T47D (cell line): Measurements from ENCODE around the gene RDH5.
A peak's percentile ranks its signal among the peaks of the same experiment; 100 is the strongest.

Experiments used
- DNase-seq, 2 experiments: peaks; one replicate each; pipeline versions ENCODE4 v3.0.0 to v3.0.0-alpha.2; 2011 to 2012; ENCODE audit warnings: low read depth in 1 of 2, low spot score in 1 of 2
- JUND ChIP-seq: IDR thresholded peaks from 2 replicates; pipeline ENCODE4 v1.6.1; 2012; ENCODE audit warnings: low read depth
- in situ Hi-C: cut with HindIII; loops from 2 replicates; pipeline ENCODE4 v1.10.0; 2016; ENCODE audit warnings: low sequenced_read_pairs, low pct_unique_long_range_greater_than_20kb

RDH5 gene

DNA sequence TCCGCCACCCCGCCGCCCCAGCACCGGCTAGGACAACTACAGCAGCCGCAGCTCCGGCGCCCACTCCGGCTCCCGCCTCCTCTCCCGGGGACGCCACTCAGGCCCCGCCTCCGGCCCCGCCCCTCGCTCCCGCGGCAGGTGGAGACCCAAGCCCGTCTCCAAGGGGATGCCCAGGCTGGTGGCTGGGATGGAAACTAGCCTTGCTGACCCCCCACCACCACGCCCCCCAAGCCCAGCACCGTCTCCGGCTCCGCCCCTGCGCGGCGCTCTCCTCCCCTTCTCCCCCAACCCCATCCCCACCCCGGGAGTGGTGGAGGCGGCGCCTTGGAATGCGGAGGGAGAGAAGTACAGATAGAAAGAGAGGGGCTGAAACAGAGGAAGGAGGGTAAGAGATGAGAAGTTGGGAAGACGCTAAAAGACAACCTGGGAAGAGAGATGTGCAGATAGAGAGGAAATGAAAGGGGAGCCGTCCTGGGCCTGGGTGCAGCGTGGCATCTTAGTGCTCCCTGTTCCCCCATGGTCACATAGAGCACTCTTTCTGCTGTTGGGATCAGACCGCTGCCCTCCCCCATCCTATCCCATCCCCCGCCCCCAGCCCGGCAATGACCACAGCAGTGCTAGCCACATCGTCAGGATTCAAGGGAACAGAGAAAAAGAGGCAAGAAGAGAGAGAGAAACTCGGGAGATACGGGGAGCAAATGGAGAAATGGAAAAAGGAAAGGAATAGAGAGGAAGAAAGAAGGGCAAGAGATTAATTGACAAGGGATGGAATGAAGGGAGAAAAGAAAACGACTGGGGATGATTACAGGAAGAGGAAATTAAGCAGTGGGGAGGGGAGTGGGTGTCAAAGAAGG is 12.1 kb upstream of the RDH5 start, which contains the start of gene ITGA7:
TSS of gene ITGA7 (minus strand) at position 64 of the 854 bp plus-strand sequence. CDS start 222 bp downstream, outside the sequence.
- no peak for TF ChIP-seq JUND
- peak; percentile 41 to 85 for DNase-seq
- in situ Hi-C loops = no loop called here

DNA sequence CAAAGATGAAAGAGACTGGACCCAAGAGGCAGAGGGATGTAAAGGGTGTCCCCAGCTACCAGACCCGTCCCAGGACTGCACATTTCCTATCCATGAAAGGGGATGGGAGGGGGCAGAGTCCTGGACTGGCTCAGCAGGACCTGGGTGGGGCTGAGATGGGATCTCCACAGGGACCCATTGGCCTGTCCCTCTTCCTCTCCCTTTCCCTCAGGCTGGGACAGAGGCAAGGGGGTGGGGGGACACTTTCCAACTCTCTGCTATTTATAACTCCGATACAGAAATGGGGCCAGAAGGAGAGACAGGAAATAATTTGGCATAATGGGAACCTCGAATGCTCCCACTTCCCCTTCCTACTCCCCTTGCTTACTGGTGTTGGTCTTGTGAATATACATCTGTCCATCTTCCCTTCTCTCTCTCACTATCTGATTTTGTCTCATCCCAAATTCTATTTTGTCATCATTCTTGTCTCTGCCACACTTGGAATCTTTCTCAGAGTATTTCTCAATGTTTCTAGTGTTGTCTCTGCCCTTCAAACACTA is 11.4 kb upstream of the RDH5 start:
- in situ Hi-C loops = no loop called here
- TF ChIP-seq JUND = no peak

DNA sequence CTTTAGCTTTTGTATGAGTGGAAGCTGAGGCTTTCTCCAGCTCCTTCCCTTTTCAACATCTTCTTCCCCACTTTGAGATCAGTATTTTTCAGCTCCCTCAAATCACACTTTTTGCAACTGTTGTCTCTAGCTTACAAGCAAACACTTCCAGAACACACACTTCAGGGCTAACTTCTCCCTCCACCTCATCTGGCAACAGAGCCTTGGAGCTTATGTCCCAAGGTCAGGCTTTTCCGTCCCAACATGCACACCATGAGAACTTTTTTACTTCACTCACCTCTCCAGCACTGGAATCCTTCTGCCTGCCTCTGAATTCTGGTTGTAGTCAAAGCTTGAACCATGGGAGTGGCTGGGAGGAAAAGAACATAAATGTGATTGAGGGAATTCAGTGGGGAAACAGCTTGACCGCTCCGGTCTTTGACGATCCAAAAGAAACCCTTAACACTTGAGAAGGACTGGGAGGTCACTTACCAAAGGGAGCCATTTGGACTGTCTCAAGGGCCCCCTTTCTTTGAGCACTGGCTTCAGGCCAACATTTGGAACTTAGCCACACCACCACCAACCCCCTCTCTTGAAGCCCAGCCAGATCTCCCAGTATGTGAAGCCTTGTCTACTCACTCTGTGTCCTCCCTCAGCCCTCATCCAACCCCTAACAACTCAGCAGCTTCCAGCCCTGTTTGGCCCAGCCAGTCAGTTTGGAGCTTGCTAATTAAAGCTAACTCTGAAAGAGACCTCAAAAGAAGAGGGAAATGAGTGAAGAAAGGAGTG is 8.2 kb upstream of the RDH5 start:
- TF ChIP-seq JUND = no peak
- in situ Hi-C loops = no loop called here
- no peak for DNase-seq

More for the DNA sequence above, 11.4 kb upstream of the RDH5 start:
- DNase-seq = no peak

DNA sequence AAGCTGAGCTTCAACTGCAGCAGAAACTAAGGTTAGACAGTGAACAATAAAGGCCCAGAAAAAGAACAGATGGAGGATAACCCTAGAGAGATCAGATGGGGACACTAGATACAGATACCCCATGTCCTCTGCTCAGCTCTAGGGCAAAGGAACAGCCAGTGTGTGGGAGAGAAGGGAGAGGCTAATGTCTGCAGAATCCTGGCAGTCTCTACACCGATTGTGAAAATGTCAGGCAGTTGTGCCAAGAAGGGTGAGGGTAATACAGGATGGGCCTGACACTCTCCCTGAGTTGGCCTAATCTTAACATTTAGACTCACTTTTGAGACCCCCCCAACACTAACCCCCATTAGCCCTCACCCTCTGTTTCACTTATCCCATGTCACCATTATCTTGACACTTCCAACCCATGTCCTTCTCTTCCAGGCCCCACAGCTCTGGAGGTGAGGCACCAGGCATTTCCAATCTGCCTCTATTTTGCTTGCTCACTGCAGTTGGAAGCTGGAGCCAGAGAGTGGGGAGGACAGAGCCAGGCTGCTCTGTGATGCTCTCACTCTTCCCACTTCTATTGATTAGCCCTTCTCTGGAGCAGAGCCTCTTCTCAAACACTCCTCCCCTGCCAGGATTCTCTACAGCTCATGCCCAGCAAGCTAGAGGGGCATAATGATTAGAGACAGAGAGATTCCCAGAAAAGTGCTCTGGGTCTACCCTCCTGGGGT is 7.3 kb upstream of the RDH5 start:
- no peak for TF ChIP-seq JUND
- in situ Hi-C loops = no loop called here
- DNase-seq = no peak

DNA sequence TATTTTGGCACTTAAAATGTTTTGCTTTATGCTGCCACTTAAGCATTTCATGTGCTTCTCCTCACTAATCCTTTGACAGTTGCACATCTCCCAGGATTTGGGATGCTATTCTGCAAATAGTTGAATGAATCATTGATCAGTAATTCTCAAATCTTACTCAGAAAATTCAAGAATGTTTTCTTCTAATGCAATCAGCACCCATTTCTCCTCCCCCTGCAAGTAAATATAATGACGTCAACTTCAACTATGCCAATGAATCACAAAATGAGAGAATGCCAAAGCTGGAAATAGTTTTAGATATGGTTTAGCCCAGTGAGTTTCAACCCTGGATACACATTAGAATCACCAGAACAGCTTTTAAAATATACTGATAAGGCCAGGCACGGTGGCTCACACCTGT is 6.5 kb upstream of the RDH5 start:
- DNase-seq = no peak
- TF ChIP-seq JUND = no peak
- in situ Hi-C loops = no loop called here

DNA sequence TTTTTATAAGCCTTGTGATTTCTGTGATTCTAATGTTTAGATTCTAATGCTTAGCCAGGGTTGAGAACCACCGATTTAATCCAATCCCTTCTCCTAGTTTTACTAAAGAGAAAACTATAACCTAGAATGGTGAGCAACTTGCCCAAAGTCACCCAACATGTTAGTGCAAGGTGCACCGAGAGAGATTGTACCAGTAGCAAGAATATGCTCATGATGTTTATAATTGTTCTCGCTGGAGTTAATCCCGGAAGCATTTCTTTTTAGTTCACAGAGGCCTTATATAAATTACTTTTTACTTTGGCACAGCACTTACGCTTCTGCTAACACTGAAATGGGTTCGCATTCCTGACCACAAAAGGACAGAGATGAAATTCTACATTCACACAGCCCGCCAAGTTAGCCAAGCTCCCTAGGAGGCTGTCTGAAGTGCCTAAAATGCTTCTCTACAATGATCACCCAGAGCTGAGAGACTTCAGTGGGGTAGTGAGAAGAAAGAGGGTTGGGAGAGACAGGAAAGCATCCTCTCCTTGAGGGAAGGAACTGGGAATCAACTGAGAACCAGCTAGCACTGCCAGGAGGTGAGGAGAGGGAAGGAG is 4.9 kb upstream of the RDH5 start:
- in situ Hi-C loops = no loop called here
- TF ChIP-seq JUND = no peak
- no peak for DNase-seq

DNA sequence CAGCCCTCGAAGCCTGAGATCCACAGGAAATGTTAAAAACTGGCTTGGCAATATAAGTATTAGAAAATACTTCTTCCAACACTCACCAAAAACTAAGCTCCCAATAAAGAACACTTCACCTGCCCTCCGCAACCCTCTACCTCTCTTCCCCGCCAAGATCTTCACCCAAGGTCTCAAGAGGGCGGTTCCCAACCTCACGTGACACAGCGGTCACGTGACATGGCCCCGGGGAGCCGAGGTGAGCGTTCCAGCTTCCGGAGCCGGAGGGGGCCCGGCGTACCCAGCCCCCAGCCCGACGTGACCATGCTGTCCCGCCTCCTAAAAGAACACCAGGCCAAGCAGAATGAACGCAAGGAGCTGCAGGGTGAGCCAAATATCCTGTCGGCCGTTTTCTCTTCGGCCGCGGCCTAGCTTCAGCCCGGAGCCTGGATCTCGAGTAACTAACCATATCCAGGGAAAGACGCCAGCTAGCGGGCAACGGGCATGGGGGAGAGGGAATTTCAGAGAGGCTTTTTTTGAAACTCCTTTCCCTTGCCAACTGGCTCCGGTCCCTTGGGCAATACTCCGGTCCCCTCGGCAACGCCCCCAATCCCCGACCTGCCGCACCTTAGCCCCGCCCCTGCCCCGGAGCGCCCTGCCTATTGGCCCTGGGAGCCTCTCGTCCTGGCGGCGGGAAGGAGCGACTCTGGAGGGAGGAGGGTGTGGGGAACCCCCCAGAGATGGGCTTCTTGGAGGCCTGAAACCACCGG is 4.2 kb upstream of the RDH5 start, which contains the start of gene BLOC1S1:
TSS of gene BLOC1S1 (plus strand) at position 214 of the 749 bp plus-strand sequence. CDS start at position 220, 6 bp downstream.
- in situ Hi-C loops = no loop called here
- no peak for TF ChIP-seq JUND
- peak; percentile 95 to 98 for DNase-seq

DNA sequence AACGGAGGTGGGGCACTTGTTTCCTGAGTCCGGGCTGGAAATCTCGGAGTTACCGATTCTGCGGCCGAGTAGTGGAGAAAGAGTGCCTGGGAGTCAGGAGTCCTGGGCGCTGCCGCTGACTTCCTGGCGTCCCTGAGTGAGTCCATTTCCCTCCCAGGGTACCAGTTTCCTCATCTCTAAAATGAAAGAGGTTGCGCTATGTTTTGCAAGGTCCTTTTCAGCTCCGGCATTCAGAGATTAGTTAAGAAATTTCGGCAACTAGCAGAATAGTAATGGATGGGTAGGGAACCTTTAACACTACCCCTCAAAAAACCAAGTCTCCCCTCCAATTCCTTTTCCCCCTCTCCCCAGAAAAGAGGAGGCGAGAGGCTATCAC is 3.6 kb upstream of the RDH5 start:
- TF ChIP-seq JUND = no peak
- no peak for DNase-seq
- in situ Hi-C loops = no loop called here

DNA sequence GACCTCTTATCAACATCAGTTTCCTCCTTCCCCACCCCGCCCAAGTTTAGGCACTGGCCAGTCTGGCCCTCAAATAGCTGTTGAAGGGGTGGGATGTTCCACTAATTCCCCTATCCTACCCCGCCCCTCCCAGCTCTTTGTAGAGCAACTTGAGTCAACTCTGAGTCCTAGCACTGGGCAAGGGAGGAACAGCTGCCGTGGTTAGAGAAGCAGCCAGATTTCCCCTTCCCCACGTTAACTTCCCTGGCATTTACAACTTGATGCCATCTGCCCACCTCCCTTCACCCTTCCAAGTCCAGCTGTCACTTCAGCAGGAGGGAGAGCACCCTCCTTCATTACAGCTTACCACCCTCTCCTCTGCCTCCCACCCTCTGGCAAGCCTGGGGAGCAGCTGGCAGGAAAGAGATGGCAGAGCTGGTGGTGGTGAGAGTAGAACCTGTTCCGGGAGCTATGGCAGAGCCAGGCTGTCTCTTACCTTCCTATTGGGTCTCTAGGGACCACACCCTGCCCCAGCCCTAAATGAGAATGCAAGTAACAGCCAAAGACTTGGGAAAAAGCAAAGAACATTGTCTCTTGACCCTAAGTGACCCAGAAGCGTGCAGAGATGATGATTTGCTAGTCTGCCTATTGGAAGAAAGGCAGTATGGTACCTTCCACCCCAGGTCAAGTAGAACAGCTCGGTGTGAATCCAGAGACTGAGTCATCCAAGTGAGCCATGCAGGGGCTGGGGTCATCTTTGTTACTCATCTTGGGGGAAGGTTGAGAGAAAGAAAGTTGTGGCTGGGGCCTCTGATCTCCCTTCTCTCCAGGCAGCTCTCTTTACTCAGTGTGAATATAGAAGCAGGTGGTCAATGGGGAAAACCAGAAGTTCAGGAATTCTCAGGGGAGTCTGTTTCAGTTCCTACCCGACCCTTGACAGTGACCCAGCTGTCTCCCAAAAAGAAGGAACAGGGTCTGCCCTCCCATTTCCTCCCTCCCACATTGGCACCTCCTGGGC is 2.9 kb upstream of the RDH5 start:
- no peak for DNase-seq
- TF ChIP-seq JUND = no peak
- in situ Hi-C loops = no loop called here

DNA sequence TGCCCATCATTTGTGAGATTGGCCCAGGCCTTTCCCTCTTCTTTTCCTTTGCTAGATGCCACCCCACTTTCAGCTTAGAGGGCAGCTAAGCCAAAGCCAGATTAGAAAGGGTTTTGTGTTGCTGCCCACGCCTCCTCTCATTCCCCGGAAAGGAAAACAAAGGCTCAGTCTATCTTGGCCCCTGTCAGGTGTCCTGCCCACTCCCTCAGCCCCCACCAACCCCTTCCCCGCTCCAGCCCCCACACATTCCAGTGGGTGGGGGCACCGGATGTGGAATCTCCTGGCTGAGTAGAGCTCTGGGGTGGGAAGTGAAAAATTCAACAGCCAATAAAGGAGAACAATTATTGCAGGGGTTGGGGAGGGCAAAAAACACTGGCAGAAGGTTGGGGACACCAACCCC is 2.2 kb upstream of the RDH5 start:
- TF ChIP-seq JUND = no peak
- DNase-seq = no peak
- in situ Hi-C loops = no loop called here
